Mesenteric fat pad (tissue), 1 donor: ENCODE results near the gene DOCK4. TPM values are rescaled to one million over a fixed set of nuclear protein-coding genes. Genes with fewer than 3 reads are reported as not detected.

Source experiments
- DNase-seq: peaks from one replicate; pipeline ENCODE4 v3.0.0-alpha.2; 2020; ENCODE audit warnings: low spot score
- total RNA-seq: library from RNA; stranded (reverse); fragmentation: NEBNext Ultra II Directional; extraction: Animal tissue kit (Norgen Biotek cat#: 25700); gene quantifications from one replicate; pipeline ENCODE4 v1.2.1, GENCODE V29; 2021
- donor health status: DM: yes; HTN: yes; CAD: no.

DOCK4 gene
- total RNA-seq, 1 donor from 2014 or later: 40.9 TPM

GRCh38 chr7:112161253-112162141 lies 44.7 kb downstream of the DOCK4 start:
- no peak for DNase-seq

GRCh38 chr7:112160771-112161150 lies 45.4 kb downstream of the DOCK4 start:
- DNase-seq: no peak

DNA sequence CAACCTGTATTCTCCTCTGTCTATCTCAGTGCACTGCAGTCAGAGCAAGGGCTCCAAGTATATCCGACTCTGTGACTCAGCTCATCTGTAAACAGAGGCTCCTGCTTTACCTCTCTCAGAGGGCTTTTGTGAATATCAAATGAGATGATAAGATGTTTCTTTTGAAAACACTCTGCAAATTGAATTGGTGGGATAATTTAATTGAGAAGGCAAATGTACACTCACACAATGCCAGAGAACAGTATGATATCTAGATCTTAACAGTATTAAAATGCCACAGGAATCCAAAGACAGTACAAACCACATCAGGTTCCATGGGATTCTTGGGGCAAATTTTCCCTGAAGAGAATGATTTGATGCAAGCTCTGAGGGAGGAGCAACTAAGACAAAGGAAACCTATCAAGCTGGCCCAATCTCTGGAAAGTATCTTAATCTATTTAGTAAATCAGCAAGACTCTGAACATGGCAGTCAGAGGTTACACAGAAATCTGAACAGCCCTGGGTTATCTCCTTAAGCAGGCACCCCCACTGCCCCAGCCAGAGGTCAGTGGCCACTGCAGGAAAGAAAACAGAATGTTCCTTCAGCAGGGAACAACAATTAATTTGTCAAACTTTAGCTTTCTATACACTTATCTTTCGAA lies 45.9 kb downstream of the DOCK4 start:
- DNase-seq: no peak

DNA sequence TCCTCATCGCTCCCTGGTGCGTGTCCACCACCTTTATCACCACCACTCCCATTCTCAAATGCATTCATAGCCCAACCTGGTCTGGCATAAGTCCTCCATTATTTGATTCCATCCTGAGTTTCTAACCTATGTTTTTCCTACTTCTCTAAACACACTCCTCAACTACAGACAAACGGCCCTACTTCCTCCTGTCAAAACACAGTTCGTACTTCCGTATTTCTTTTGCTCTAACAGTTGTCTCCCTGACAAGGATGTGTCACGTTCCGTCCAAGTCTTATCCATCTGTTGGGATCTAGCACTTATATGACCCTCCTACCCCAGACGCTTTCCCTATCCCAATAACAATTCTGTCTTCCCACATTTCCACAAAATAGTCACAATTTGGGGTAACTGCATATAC lies 46.8 kb downstream of the DOCK4 start:
- DNase-seq: no peak

DNA sequence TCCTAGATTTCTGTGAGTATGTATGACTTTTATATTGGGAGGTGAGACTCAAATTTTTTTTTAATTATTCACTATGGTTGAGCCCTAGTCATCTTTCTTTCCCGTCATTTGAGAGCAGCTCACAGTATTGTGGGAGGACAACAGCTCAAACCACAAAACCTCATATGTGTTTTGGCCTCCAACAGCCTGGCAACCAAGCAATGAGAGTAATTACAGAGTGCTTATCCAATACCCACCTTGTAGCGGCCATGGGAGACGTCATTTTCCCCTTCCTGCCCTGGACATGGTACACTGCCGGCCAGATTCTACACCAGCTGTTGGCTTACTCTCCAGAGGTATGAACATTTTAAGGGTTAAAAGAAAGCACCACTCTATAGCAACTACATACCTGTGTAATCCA lies 49.1 kb downstream of the DOCK4 start:
- no peak for DNase-seq

DNA sequence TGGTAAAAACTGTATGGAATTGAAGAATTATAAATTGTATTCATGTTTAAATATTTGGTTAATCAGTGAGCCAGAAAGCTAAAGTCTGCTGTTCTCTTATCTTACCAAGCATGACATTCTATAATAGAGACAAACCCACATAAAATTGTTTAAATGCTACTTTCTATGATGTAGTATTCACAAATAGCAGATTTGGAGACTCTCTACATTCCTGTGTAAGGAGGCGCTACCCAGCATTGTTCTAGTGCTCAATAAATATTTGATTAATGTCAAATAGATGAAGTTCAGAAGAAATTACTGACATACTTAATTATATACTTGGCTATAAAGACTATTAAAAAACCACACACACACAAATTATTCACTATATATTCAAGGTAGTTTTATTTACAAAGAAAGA lies 49.8 kb downstream of the DOCK4 start:
- DNase-seq: no peak

DNA sequence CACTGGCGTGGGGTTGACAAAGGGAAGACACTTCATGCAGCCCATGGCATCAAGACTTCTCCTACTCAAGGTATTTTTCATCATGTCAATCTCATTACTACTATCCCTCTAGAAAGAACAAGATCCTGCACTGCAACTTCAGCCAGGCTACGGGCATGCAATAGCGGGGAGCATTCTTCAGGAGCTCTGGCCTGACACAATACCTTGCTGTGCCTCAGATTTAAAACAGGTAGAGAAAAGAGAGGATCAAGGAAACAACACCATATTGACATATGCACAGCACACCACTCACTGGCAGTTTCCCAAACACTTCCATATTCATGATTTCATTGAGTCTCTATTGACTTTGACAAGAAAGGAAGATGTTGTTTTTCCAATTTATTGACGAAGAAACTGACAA lies 51.5 kb downstream of the DOCK4 start:
- DNase-seq: no peak

DNA sequence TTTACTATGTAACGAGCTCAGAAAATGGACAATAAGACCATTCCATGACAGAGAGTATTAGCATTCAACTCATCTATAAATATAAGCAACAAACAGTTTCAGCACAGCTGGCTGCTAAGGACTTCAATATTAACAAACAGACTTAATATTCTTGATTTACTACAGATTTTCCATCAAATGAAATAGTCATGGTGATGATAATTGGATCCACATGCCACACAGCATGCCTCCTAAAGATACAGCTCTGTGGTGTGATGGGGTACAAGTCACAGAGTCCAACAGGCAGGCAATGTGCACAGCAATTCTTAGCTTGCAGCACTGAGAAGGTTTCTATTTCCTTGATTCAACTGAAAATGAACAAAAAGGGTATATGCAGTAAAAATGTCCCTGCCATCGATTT lies 54.0 kb downstream of the DOCK4 start:
- no peak for DNase-seq

DNA sequence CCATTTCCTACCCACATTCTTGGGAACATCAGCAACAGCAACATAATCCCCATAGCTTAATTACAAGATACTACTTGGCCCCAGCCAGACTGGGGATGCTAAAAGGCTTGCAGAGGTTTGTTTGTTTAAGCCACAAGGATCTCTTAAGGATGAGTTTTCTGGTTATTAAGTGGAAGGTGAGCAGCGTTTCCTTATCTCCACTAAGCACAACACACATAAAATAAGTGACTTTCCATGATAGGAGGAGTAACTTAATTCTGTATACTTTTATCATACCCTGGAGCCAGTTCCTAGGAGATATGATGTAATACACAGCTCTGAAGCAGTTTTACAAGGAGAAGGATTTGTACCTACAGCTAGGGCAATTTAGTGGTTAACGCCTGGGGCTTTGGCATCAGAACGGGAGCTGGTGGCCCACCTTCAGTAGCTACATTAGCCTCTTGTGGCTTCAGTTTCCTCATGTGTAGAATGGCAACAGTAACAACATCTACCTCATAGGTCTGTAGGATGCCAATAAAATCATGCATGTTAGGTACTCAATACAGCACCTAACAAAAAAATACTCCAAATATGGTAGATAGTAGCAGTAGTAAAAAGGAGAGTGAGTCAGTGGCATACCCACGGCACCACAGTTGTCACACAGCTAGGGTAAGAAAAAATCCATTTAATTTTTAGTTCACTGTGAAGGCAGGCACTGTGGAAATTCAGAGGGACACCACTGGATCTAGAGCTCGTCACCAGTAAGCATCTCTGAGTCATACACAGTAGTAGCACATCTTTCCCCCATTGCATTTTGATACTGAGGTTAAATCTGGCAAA lies 55.2 kb downstream of the DOCK4 start:
- no peak for DNase-seq

- no peak for DNase-seq
These were observed 56.5 kb downstream of the DOCK4 start for GRCh38 chr7:112149734-112150133.

GRCh38 chr7:112147793-112148361 lies 58.3 kb downstream of the DOCK4 start:
- DNase-seq: no peak

DNA sequence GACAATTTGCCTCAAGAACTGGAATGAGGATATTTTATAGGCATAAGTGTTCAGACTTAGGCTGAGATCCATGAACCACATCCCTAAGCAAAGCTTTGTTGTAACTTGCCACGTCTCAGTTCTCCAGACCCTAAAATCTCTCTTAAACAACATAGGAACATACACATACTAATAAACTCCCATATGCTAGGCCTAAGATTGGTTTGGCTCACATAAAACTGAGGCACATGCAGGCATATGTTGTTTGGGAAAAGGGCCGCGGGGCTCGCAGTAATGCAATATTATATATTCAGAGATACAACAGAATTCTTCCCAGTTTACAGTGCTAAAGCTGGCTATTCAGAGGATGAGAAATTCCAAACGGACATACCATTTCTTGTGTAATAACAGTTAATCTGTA lies 61.0 kb downstream of the DOCK4 start:
- DNase-seq: no peak

DNA sequence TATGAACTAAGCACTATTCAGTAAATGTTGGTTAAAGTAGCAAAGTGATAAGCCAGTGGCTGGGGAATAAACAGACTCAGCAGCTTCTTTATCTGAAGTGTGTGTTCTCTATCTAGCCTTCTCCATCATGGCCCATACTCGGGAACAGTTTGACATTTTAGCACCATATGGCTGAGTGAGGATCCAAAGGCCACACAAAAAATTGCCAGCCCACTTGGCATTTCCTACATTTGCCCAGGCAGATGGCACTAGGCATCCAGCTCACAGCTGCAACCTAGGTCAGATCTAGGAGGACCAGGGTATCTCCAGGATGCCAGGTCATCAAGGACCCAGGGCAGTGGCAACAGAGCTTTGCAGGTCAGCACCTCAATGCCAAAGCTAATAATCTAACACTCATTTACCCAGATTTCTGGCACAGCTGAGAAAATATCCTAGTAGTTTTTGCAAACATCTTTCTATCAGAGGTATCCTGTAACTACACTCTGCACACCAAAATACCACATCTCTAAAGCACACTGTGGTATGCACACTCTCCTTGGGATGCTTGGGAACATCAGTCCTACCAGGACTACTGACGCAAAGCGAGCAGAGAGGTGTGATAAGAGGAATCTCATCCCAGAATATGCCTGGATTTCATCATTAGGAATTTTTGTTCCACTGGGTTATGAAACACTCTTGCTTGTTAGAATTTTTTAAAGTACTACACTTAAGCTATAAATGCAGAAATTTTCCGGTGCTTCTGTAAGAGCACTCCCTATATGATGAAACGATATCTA lies 61.7 kb downstream of the DOCK4 start:
- no peak for DNase-seq

- DNase-seq: no peak
These were observed 62.6 kb downstream of the DOCK4 start for GRCh38 chr7:112143582-112143981.

DNA sequence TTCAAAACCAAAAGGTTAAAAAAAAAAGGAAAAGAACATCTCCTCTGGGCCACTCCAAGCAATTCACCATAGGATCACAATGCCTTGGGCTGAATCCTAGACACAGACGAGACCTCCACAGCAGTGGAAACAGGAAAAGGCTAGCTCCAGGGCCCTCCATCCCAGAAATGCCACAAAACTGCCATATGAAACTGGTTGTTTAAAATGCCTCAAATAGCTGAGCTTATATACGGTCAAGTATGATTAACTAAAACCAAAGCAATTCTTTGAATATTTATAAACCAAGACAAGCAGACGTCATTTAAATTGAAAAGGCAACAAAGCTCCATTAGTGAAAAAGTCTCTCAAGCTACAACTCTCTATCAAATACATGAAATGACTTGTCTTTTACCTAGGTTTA lies 63.1 kb downstream of the DOCK4 start:
- DNase-seq: no peak

- DNase-seq: no peak
These were observed 65.6 kb downstream of the DOCK4 start for GRCh38 chr7:112140600-112140999.

- DNase-seq: no peak
These were observed 67.3 kb downstream of the DOCK4 start for GRCh38 chr7:112138938-112139337.

DNA sequence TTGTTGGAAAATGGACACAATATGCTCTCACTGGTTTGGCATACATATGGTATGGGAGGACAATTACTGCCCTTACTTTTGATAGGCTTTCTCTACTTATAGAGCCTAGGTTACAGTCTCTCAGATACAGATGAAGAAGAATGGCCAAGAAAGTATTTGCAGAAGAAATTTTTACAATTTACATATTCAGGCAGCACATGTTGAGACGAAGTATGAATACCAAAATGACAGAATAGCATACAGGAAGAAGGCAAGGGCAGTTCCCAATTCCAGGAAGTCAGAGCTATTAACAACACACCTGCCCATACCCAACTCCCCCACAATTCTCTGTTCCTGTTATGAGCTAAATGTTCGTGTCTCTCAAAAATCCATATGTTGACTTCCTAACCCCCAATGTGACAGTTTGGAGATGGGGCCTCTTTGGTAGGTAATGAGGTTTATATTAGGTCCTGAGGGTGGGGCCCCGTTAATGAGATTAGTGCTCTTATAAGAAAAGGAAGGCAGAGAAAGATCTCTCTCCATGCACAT lies 67.8 kb downstream of the DOCK4 start:
- no peak for DNase-seq

DNA sequence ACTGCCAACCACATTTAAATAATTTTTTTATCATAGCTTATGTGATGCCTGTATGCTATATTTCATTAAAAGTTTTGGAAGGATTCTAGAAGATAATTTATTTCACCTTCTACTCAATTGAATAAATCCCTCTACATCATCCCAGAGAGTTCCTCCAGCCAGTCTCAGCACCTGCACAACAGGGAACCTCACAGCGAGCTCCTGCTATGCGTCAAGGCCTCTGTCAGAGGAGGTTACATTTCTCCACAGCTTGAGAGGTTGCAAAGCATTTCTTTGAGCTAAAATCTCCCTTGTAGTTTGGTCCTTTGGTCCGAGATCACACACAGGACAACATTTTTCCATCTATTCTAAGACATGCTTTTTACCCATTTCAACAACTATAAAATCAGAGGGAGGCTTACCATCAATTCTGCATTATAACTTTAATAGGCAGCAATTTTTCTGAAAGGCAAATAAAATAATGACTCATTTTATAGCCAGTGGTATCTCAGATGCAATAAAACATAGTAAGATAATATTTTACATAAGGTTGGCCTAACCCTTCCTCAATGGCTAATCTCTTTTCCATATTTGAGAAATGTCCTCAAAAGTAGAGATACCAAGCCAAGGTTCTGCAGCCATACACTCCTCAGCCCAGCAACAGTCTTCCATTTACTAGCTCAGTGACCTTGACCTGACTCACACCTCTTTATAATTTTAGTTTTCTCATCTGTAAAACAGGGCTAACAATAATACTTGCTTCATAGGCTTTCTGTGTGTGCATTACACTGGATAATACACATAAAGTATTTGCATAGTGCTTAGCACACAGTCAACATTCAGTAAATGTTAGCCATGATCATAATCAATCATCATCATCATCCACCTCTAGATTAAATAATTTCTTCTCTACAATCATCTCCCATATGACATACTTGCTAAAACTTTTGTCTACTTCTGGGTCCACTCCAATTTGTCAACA lies 68.8 kb downstream of the DOCK4 start:
- no peak for DNase-seq
